GM12878 (cell line): ENCODE measurements around the gene PEX11B. TPM values are rescaled to one million over a fixed set of nuclear protein-coding genes. Genes with fewer than 3 reads are reported as not detected.

Source experiments
- ASH2L ChIP-seq: fragments of 300-600, 200-600 bp; sonication (generic); IDR thresholded peaks from 2 replicates; pipeline ENCODE4 v1.6.1; 2017; ENCODE audit warnings: low read depth, mild to moderate bottlenecking, borderline replicate concordance
- CBX5 ChIP-seq: sonication (generic); IDR thresholded peaks from 2 replicates; pipeline ENCODE4 v1.6.1; 2016; ENCODE audit warnings: low read depth, moderate library complexity, mild to moderate bottlenecking, inconsistent platforms
- DPF2 ChIP-seq: fragments of 450-650 bp; IDR thresholded peaks from 2 replicates; pipeline ENCODE4 v1.6.1; 2017; ENCODE audit warnings: mild to moderate bottlenecking
- EP300 ChIP-seq, 2 experiments: fragments of 150-350 bp in 1 of 2; IDR thresholded peaks; 2 replicates each; pipeline ENCODE4 v1.6.1; 2011 to 2012; ENCODE audit warnings: low read depth in 2 of 2, low read length in 2 of 2, borderline replicate concordance in 1 of 2, improper control_type of control experiment in 1 of 2, inconsistent platforms in 1 of 2; ENCODE audit not compliant: control insufficient read depth in 1 of 2
- IRF4 ChIP-seq: IDR thresholded peaks from 2 replicates; pipeline ENCODE4 v1.6.1; 2011; ENCODE audit warnings: low read depth, low read length
- TAF1 ChIP-seq: IDR thresholded peaks from 2 replicates; pipeline ENCODE4 v1.6.1; 2011; ENCODE audit warnings: mild to moderate bottlenecking, low read depth, low read length, borderline replicate concordance
- YBX1 ChIP-seq: fragments of 450-650 bp; IDR thresholded peaks from 2 replicates; pipeline ENCODE4 v1.6.1; 2016; ENCODE audit warnings: antibody characterized with exemption
- ZBED1 ChIP-seq: IDR thresholded peaks from 2 replicates; pipeline ENCODE4 v1.6.1; 2016; ENCODE audit warnings: borderline replicate concordance
- ZNF207 ChIP-seq: fragments of 450-650 bp; IDR thresholded peaks from 2 replicates; pipeline ENCODE4 v1.6.1; 2014; ENCODE audit warnings: antibody characterized with exemption, mild to moderate bottlenecking, borderline replicate concordance
- ZNF384 ChIP-seq: IDR thresholded peaks from 2 replicates; pipeline ENCODE4 v1.6.1; 2012; ENCODE audit warnings: low read depth, mild to moderate bottlenecking, low read length, improper control_type of control experiment, borderline replicate concordance
- polyA plus RNA-seq, 11 experiments: library from polyadenylated mRNA; depleted of rRNA in 4 of 11; unstranded in 6 of 11; stranded (reverse) in 5 of 11; fragments of >200 nt; fragmentation: Nextera tagmentation in 4 of 11; fragmentation: Illumina TruSeq in 1 of 11; extraction: Ambion mirVana in 4 of 11; extraction: Trizol in 1 of 11; gene quantifications; 1 replicate in 1 of 11; 2 replicates in 10 of 11; pipeline versions ENCODE4 v1.2.1 to v1.2.3, GENCODE V29; 2011 to 2016; ENCODE audit warnings: inconsistent platforms in 2 of 11, missing spikeins in 2 of 11, low read depth in 1 of 11
- total RNA-seq, 4 experiments: library from RNA; depleted of rRNA in 3 of 4; stranded (reverse); fragments of >200 nt in 3 of 4; fragmentation: Illumina TruSeq in 1 of 4; extraction: Trizol in 1 of 4; gene quantifications; 2 replicates each; pipeline versions ENCODE4 v1.2.1 to v1.2.3, GENCODE V29; 2013 to 2021
- TF ChIP-seq, protein P1 (sequence below): IDR thresholded peaks from 2 replicates; pipeline ENCODE4 v1.6.1; 2012; ENCODE audit warnings: low read depth, low read length, improper control_type of control experiment
- TF ChIP-seq, protein P2 (sequence below): fragments of 450-650 bp; IDR thresholded peaks from 2 replicates; pipeline ENCODE4 v1.6.1; 2017; ENCODE audit warnings: mild to moderate bottlenecking
- TF ChIP-seq, protein P3 (sequence below): fragments of 450-650 bp; conservative IDR thresholded peaks from 2 replicates; pipeline ENCODE4 v1.6.1; 2017; ENCODE audit warnings: mild to moderate bottlenecking, moderate library complexity
- TF ChIP-seq, protein P4 (sequence below): fragments of 450-650 bp; IDR thresholded peaks from 2 replicates; pipeline ENCODE4 v1.6.1; 2014; ENCODE audit warnings: mild to moderate bottlenecking
- TF ChIP-seq, protein P5 (sequence below): IDR thresholded peaks from 2 replicates; pipeline ENCODE4 v1.6.1; 2012; ENCODE audit warnings: low read depth, low read length, improper control_type of control experiment
- TF ChIP-seq, protein P6 (sequence below): IDR thresholded peaks from 2 replicates; pipeline ENCODE4 v1.6.1; 2011; ENCODE audit warnings: borderline replicate concordance, low read depth, mild to moderate bottlenecking, moderate library complexity, low read length; ENCODE audit not compliant: insufficient read depth, poor library complexity, severe bottlenecking
- TF ChIP-seq, protein P7 (sequence below): fragments of 450-650 bp; IDR thresholded peaks from 2 replicates; pipeline ENCODE4 v1.6.1; 2018; ENCODE audit warnings: mild to moderate bottlenecking, low read depth, moderate library complexity; ENCODE audit not compliant: partially characterized antibody

PEX11B gene
- total and polyA plus RNA-seq, 10 of the 15 experiments (the other 5 are each of a cell fraction or from before 2014, with no cell fraction given), result 24.9 to 129 (median 40.7) TPM

DNA sequence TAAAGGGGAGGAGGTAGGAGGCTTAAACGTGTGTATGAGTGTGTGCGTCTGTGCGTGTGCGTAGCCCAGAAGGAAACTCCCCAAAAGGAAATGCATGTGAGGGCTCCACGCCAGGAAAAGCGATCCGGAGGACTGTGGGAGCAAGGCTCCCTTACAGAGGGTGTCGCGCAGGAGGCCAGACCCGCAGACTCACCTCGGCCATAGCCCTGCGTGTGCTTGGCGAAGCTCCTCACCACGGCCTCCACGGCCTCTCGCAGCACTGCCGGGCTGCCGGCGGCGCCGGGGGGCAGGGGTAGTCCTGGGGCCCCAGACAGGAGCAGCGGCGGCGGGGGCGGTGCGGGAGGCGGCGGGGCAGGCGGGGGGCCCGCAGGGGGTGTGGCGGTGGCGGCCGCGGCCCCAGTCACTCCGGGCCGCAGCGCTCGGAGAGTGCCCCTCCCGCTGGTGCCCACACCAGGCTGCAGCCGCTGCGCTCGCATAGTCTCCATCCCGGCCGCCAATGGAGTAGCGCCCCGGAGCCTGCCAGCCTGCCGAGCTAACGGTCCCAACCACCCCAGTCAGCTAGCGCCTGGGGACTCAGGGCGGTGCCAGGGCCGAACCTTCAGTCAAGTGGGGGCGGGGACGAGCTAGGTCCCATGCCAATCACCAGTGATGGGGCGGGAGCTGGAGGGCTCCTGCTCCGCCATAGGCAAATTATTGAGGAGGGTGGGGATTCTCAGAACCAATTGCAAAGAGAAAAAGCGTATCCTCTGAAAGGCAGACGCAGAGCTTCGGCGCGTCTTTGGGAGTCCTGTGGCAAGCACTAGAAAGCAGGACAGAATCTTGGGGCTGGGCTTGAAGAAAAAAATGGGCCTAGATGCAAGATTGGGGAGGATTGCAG, 39.2 kb upstream of the PEX11B start, which contains the start of gene LIX1L (continued):
- TF ChIP-seq EP300 (IDR thresholded peaks at IDR 0.05; ENCODE audit: borderline replicate concordance in 1 of 2, control insufficient read depth in 1 of 2, low read depth in 2 of 2, low read length in 2 of 2) (no peak), YBX1 (no peak), DPF2 (peak; percentile 98), ZNF384 (no peak), TAF1 (no peak), ZBED1 (no peak), IRF4 (no peak), ASH2L (no peak), ZNF207 (no peak; the same call in 1 of the 2 replicates), CBX5 (no peak)
- TF ChIP-seq, protein P1, sequence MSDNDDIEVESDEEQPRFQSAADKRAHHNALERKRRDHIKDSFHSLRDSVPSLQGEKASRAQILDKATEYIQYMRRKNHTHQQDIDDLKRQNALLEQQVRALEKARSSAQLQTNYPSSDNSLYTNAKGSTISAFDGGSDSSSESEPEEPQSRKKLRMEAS, result no peak
- TF ChIP-seq, protein P2, sequence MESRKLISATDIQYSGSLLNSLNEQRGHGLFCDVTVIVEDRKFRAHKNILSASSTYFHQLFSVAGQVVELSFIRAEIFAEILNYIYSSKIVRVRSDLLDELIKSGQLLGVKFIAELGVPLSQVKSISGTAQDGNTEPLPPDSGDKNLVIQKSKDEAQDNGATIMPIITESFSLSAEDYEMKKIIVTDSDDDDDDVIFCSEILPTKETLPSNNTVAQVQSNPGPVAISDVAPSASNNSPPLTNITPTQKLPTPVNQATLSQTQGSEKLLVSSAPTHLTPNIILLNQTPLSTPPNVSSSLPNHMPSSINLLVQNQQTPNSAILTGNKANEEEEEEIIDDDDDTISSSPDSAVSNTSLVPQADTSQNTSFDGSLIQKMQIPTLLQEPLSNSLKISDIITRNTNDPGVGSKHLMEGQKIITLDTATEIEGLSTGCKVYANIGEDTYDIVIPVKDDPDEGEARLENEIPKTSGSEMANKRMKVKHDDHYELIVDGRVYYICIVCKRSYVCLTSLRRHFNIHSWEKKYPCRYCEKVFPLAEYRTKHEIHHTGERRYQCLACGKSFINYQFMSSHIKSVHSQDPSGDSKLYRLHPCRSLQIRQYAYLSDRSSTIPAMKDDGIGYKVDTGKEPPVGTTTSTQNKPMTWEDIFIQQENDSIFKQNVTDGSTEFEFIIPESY, result no peak
- TF ChIP-seq, protein P3, sequence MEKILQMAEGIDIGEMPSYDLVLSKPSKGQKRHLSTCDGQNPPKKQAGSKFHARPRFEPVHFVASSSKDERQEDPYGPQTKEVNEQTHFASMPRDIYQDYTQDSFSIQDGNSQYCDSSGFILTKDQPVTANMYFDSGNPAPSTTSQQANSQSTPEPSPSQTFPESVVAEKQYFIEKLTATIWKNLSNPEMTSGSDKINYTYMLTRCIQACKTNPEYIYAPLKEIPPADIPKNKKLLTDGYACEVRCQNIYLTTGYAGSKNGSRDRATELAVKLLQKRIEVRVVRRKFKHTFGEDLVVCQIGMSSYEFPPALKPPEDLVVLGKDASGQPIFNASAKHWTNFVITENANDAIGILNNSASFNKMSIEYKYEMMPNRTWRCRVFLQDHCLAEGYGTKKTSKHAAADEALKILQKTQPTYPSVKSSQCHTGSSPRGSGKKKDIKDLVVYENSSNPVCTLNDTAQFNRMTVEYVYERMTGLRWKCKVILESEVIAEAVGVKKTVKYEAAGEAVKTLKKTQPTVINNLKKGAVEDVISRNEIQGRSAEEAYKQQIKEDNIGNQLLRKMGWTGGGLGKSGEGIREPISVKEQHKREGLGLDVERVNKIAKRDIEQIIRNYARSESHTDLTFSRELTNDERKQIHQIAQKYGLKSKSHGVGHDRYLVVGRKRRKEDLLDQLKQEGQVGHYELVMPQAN, result 0 out of 2 replicates have a peak, but pooled peaks have one; percentile 49
- TF ChIP-seq, protein P4, sequence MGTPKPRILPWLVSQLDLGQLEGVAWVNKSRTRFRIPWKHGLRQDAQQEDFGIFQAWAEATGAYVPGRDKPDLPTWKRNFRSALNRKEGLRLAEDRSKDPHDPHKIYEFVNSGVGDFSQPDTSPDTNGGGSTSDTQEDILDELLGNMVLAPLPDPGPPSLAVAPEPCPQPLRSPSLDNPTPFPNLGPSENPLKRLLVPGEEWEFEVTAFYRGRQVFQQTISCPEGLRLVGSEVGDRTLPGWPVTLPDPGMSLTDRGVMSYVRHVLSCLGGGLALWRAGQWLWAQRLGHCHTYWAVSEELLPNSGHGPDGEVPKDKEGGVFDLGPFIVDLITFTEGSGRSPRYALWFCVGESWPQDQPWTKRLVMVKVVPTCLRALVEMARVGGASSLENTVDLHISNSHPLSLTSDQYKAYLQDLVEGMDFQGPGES, result no peak; the same call in 1 of the 2 replicates
- TF ChIP-seq, protein P5, sequence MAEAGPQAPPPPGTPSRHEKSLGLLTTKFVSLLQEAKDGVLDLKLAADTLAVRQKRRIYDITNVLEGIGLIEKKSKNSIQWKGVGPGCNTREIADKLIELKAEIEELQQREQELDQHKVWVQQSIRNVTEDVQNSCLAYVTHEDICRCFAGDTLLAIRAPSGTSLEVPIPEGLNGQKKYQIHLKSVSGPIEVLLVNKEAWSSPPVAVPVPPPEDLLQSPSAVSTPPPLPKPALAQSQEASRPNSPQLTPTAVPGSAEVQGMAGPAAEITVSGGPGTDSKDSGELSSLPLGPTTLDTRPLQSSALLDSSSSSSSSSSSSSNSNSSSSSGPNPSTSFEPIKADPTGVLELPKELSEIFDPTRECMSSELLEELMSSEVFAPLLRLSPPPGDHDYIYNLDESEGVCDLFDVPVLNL, result no peak
- TF ChIP-seq, protein P6, sequence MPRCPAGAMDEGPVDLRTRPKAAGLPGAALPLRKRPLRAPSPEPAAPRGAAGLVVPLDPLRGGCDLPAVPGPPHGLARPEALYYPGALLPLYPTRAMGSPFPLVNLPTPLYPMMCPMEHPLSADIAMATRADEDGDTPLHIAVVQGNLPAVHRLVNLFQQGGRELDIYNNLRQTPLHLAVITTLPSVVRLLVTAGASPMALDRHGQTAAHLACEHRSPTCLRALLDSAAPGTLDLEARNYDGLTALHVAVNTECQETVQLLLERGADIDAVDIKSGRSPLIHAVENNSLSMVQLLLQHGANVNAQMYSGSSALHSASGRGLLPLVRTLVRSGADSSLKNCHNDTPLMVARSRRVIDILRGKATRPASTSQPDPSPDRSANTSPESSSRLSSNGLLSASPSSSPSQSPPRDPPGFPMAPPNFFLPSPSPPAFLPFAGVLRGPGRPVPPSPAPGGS, result no peak
- TF ChIP-seq, protein P7, sequence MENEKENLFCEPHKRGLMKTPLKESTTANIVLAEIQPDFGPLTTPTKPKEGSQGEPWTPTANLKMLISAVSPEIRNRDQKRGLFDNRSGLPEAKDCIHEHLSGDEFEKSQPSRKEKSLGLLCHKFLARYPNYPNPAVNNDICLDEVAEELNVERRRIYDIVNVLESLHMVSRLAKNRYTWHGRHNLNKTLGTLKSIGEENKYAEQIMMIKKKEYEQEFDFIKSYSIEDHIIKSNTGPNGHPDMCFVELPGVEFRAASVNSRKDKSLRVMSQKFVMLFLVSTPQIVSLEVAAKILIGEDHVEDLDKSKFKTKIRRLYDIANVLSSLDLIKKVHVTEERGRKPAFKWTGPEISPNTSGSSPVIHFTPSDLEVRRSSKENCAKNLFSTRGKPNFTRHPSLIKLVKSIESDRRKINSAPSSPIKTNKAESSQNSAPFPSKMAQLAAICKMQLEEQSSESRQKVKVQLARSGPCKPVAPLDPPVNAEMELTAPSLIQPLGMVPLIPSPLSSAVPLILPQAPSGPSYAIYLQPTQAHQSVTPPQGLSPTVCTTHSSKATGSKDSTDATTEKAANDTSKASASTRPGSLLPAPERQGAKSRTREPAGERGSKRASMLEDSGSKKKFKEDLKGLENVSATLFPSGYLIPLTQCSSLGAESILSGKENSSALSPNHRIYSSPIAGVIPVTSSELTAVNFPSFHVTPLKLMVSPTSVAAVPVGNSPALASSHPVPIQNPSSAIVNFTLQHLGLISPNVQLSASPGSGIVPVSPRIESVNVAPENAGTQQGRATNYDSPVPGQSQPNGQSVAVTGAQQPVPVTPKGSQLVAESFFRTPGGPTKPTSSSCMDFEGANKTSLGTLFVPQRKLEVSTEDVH, result no peak
